Measurements from ENCODE around the gene COX7B2.

DNA sequence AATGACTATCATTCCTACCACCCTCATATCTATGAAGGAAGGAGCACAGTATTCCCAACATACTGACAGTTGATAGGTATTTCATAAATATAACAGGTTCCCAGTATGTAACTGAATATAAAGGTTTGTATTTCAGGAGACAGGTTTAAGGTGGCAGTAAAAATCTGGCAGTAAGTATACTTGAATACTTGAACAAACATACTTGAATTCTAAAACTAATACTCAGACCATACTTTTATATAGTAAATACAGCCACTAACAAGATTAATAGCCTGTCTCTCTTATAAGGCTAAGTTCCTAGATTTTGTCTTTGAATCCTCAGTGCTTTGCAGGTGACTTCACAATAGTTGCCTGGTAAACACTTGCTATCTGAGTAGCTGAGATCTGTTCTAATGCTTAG is 46.6 kb upstream of the COX7B2 start:
- no peak for TF ChIP-seq EZH2phosphoT487 (IDR thresholded peaks at IDR 0.05; ENCODE audit: borderline replicate concordance, low read length)
- TF ChIP-seq, protein P1, sequence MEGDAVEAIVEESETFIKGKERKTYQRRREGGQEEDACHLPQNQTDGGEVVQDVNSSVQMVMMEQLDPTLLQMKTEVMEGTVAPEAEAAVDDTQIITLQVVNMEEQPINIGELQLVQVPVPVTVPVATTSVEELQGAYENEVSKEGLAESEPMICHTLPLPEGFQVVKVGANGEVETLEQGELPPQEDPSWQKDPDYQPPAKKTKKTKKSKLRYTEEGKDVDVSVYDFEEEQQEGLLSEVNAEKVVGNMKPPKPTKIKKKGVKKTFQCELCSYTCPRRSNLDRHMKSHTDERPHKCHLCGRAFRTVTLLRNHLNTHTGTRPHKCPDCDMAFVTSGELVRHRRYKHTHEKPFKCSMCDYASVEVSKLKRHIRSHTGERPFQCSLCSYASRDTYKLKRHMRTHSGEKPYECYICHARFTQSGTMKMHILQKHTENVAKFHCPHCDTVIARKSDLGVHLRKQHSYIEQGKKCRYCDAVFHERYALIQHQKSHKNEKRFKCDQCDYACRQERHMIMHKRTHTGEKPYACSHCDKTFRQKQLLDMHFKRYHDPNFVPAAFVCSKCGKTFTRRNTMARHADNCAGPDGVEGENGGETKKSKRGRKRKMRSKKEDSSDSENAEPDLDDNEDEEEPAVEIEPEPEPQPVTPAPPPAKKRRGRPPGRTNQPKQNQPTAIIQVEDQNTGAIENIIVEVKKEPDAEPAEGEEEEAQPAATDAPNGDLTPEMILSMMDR (conservative IDR thresholded peaks at IDR 0.05; ENCODE audit: low read depth, low read length): no peak
- TF ChIP-seq EZH2 (IDR thresholded peaks at IDR 0.05; ENCODE audit: low read length, unreplicated experiment): no peak
